NCI-H460 (cell line): Measurements from ENCODE around the gene LRRC63. TPM values are rescaled to one million over a fixed set of nuclear protein-coding genes. Genes with fewer than 3 reads are reported as not detected.
"Not testable (repeated sequence)": the region's sequence is repeated elsewhere in the genome, so short reads cannot be mapped to it uniquely, and the experiment has no call there.

Experiments
- DNase-seq: peaks from one replicate; pipeline ENCODE4 v3.0.0-alpha.2; 2016; ENCODE audit warnings: low read depth; ENCODE audit errors: extremely low read depth
- polyA plus RNA-seq: library from polyadenylated mRNA; depleted of rRNA; stranded (reverse); fragments of >200 nt; gene quantifications from 2 replicates; pipeline ENCODE4 v1.2.3, GENCODE V29; 2014; cell fraction: nucleus; rRNA removed
- total RNA-seq: library from RNA; depleted of rRNA; stranded (reverse); fragments of >200 nt; shearing (Covaris generic); gene quantifications from 2 replicates; pipeline ENCODE4 v1.2.3, GENCODE V29; 2014; rRNA removed

LRRC63 gene, protein sequence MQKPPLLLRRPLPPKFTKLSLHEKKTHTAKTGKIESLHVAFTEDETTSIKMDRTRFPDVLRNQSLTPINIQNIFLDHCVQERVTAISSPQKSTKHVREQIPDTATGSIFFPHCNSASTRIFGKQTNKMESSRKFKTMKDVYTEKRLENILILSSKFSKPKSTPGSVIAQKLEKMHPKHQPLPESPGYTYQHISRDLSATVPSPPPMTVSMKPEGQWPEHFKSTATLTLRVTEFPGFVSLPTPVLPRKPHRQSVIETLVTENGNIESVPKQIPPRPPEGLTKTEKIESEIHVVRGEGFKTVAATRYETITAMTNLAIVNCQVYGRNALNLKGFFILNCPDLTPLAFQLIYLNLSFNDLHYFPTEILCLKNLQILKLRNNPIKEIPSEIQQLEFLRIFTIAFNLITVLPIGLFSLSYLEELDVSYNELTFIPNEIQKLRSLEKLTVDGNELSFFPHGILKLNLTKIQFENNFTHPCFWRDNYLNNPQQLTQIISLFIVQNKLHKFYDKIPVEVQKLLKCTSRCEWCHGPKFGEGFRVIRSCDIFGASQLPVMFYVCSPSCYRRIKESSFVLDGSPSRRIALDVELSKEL
- 23.2 and 25.2 TPM in 2 replicates for total RNA-seq
- polyA plus RNA-seq: 7.5 and 7.7 TPM in 2 replicates

DNA sequence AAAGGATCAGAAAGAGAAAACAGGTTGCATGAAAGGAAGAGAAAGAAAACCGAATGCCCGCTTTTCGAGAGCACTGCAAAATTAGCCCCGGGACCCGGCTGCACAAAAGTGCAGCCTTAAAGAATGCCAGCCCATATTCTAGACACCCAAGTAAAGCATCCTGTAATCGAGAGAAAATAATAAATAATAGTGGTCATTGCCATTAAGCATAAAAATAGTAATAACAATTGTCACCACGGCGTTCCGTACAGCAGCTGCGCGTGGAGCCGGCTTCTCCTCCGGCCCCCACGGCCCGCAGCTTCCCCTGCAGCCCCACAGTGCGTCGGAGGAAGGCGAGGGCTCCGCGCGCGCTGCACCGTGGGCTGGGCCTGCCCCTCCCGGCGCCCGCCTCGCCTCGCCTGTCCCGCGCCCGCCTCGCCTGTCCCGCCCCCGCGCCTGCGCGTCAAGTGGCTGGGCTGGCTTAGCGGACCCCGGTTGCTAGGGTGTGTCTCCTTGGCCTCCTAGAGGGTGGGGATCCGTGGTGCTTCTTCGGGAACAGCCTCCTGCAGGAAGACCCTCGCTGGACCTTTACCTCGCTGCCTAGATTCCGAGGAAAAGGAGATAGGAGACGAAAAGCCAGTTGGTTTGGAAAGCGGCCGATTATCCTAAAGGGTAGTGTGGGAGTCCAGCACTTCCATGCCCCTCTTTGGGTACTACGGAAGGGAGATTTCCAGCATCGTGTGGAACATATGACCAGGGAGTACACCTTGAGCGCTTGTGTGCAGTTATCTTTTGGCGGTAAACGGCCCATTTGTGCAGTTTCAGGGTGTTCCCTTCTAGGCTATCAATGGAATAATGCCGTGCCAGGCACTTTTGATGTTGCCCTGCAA lies at the start of gene LRRC63:
LRRC63 (plus strand) TSS at position 446 of the 869 bp plus-strand sequence. CDS start 1,107 bp downstream, outside the sequence.
- DNase-seq: peak; percentile 87

DNA sequence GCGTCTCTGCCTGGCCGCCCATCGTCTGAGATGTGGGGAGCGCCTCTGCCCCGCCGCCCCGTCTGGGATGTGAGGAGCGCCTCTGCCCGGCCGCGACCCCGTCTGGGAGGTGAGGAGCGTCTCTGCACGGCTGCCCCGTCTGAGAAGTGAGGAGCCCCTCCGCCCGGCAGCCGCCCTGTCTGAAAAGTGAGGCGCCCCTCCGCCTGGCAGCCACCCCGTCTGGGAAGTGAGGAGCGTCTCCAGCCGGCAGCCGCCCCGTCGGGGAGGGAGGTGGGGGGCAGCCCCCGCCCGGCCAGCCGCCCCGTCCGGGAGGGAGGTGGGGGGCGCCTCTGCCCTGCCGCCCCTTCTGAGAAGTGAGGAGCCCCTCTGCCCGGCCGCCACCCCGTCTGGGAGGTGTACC lies 49.0 kb upstream of the LRRC63 start:
- DNase-seq: not testable (repeated sequence)

DNA sequence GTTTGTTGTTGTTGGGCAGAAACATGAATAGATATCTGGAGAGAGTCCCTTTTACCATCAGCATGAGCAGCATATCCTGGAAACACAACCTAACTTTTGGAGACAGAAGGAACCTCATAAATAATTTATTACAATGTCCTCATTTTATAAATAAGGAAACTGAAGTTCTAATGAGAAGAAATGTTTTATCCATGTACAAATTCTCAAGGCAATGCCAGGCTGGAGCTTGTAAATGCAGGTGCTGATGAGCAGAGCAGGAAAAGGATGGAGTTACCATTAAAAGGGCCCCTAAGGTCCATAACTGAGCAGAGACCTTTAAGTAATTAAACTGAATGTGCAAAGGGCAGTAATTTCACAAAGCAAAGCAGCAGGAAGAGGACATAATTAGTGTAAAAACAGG lies 47.1 kb upstream of the LRRC63 start:
- no peak for DNase-seq

DNA sequence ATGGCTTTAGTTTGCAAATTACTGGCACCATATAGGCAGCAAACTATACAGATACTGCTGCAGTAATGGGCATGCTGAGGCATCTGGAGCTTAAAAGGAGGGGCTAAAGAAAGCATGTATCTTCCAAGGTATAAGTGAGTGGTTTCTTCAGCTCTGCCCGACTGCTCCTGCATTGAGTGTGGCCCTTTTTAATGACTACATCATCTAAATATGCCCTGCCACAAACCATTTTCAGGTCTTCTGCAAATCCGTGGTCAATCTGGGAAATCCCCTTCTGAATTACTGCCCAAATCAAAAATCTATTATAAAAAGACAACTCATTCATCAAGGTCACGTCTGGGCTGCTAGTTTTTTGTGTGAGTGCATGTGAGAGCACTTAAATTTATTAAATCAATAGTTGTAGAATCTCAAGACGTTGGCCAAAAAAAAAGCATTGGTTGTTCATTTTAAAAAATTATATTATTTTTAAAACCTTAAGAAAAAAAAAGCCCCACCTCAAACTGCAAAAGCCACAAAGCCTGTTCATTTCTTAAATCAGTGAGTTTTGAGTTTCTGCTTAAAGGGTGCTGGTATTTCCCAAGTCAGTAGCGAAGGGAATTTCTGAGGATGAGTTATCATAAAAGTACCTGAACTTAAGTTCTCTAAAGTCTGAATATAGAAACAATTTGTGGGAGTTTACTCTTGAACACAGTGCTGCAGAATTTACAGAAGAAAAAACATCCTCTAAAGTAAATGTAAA lies 46.1 kb upstream of the LRRC63 start:
- no peak for DNase-seq

DNA sequence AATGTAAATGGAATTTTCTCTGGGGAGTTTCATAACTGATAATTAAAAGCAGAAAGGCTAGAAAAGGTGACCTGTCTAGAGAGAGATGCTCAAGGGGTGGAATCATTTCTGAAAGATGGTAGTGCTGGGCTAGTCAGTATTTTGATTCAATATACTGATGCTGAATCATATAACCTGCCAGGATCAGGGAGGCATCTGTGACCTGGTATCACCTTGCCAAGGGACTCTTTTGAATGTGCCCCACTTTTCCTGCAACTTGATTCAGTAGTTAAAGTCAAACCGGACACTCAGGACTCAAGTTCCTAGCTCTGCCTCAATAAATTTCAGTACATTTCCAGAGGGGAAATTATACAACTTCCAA lies 45.5 kb upstream of the LRRC63 start:
- DNase-seq: no peak

DNA sequence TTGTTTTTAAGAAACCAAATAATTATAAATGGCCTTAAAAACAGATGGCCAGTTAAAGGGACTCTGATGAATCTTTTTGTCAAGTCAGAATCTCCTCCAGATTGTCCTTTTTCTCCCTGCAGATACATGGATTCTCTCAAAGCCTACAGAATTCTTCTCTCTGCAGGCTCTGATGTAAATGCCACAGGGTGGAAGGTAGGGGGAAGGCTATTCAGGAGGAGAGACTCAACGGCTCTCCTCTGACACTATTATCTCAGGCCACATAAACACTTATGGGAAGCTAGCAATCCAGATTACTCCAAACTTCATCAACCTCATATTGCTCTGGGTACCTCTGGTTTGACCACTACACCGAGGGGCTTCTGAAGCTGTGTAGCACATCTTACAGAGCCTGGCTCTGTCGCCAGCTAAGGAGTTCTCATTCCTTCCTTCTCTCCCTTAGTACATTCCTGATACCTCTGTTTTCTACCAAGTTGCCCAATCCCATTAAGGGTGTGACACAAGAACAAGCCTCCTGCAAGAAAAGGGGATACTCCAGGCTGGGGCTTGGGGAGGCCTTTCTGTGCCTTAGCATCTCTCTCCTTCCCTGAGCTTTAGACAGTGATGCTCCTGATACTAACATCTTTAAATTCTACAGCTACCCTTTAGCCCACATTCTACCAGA lies 44.6 kb upstream of the LRRC63 start:
- no peak for DNase-seq

DNA sequence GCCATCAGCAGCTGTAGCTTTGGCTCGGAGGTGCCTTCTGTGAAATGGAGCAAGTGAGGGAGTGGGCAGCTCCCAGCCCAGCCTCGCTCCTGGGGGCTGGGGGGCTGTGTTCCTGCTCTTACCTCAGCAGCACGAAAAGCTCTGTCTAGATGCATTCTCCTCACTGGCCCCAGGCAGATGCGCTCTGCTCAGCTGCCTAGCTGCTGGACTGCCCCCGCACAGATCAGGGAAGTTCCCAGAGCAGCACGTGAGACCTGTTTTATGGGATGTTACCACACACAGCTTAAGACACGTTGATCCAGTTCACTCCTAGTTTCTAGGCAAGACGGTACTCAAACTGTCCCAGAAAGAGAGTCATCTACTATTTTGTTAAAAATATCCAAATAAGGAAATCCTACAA lies 43.4 kb upstream of the LRRC63 start:
- no peak for DNase-seq

DNA sequence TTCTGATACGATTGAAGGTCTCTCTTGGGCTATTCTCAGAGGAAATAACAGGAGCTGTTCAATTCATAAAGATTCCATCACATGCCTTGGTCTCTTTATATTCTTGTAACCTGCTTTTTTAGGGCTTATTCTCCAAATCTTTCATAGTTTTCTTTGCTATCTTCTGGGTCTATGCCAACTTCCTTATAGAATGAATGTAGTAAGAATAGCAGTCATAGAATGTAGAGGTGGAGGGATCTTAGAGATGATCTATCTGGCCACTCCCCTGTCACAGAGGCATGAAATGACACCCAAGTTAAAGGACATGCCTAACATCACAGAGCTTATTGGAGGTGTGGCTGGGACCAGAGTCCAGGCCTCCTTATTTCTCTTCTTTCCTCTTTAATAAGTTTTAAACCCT lies 42.9 kb upstream of the LRRC63 start:
- DNase-seq: no peak

DNA sequence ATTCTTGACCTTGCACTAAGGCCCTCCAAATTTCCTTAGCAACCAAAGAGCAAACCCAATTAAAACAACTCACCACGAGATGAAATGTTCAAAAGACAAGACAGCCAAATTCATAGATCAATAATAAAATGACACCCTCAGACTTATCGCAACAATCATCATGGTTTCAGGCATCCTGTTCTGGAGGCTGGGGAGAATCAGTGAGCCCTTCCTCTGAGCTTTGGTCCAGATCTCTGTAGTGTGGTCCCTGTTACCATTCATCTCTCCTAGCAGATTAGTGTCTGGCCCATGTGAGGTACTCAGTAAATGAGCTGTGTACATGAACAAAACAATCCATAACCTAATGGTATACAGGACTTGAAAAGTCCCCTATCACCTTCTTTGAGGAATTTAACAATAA lies 42.0 kb upstream of the LRRC63 start:
- DNase-seq: no peak

DNA sequence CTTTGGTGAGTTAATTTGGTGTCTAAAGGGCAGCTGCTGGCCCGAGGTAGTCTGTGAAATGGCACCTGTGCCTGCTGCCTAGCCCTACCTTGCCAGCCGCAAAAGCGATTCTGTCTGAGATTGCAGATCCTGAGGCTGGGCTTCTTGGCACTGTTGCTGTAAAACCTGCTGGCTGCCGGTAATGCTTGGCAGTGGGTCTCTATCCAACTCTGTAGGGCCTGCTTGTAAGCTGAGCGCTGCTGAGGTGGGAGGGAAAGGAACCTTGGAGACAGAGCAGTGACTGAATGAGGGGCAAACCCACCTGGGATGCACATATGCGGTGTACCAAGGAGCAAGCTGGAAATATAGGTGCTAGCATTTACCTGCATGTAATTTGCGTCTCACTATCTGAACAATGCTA lies 41.5 kb upstream of the LRRC63 start:
- no peak for DNase-seq

DNA sequence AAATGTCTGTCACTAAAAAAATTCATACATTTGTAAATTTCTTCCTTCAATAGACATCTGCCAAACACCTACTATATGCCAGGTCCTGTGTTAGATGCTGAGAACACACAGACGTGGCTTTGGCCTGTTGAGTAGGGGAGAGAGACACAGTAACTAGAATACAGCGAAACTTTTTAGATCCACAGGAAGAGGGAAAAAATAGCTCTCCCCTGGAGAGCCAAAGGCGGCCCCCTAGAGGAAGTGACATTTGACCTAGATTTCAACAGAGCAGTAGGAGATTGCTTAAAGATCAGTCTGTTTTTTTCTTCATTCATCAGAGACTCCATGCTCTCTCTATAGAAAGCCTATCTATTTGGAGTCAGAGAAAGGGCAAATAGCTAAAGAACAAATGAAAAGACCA lies 41.0 kb upstream of the LRRC63 start:
- no peak for DNase-seq

DNA sequence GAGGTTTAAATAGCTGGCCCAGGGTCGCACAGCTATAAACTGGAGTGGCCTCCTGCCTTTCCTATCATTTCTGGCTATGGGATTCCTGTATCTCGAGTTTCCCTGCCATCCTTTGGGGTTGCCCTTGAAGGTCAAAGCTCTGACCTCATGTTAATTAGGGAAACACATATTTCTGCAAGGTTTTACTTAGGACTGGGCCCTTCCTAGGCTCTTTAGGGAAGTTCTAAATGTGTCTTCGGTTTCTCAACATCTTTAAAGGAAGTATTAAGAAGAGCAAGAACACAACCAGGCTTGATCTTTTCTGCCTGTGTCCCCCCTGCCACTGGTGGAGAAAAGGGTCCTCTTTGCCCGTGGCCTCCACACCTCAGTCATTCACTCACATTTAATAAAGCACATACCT lies 40.5 kb upstream of the LRRC63 start:
- no peak for DNase-seq

DNA sequence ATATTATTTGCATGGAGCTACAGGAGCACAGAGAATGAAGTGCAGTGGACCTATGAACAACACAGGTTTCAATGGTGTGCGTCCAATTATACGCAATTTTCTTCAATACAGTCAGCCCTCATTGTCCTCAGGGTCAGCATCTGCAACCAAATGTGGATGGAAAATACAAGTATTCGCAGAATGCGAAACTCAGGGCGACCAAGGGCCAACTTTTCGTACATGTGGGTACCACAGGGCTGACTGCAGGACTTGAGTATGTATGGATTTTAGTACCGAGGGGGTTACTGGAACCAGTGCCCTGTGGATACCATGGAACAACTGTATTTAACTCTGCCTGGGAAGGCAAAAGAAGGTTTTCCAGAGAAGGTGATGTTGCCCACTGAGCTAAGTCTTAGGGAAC lies 40.0 kb upstream of the LRRC63 start:
- DNase-seq: no peak

DNA sequence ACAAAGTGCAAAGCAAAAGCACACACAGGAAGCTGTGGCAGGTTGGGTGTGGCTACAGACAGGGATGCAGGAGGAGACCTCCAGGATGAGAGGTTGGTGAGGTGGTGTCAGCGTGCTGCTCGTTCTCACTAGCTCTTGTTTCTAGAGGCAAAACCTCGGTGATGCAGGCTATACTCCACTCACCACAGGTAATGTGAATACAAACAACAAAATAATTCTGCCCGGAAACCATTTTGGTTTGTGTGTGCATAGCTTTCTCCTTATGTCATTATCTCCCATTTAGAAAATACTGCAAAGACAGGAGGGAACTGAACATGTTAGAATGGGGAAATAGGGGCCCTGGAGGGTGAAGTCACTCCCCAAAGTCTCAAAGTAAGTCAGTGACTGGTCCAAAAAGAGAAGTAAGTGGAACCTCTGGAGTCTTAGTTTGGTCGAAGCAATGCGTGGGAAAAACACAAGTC lies 39.2 kb upstream of the LRRC63 start:
- DNase-seq: no peak

DNA sequence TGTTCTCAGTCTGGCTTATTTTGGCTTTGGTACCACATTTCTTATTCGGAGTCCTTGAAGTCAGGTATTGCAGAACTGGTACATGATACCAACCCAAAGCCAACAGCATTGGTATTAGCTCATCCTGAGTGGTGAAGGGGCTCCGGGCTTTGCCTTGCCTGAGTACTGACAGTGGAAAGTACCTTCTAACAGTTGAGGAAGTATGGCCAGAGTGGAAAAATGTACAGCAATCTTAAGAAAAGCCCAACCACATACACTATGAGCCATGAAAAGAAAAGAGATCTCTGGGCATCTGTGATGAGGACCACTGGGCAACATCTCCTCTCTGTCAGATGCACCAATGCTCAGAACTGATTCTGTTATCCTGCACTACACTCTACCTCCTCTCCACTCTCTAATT lies 38.1 kb upstream of the LRRC63 start:
- DNase-seq: no peak

DNA sequence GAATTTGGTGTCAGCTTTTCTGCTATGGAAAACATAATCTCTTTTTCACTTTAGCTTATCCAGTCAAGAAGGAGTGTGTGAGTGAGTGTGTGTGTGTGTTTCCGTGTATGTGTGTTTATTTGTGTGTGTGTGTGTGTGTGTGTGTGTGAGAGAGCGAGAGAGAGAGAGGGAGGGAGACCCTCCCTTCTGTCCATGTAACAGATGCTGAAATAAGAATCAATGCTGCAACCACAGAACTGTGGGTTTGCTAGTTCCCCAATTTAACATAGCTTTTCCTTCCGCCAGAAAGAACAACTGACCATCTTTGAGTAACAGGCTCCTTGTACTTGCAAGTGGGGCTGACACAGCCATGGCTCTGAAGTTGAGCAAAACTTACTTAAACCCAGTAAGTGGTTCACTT lies 35.0 kb upstream of the LRRC63 start:
- no peak for DNase-seq

DNA sequence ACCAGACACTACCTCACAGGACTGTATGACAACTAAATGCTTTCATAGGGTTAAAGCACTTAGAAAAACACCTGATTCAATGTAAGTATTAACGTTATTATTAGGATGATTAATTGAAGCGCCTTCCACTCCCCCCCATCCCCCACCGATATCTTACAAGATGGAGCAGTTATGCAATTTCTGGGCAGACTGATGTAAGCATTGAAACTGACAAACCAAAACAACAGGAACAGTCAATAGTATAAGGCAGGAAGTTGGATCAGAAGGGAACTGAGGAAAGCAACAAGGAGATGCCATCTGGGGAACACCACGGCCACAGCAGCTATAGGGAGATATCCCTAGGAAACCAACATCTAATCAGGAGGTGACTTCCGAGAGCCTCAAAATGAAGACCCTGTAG lies 33.6 kb upstream of the LRRC63 start:
- no peak for DNase-seq

DNA sequence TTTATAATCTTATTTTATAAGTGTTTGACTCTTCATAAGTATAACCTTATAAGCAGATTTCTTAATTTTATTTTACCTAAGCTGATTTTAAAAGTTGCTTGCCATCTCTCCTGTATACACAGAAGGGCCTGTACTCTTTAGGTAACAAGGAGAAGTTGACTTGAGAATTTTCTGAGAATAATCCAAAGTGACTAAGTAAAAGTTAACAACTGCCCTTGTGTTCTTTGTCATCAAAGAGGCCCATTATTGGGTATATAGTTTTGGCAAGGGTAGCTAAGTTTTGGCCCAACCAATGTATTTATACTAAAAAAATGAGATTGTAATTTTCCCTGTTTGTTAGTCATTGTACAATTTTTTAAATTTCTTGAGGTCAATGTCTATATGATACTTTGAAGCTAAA lies 32.9 kb upstream of the LRRC63 start:
- DNase-seq: no peak

DNA sequence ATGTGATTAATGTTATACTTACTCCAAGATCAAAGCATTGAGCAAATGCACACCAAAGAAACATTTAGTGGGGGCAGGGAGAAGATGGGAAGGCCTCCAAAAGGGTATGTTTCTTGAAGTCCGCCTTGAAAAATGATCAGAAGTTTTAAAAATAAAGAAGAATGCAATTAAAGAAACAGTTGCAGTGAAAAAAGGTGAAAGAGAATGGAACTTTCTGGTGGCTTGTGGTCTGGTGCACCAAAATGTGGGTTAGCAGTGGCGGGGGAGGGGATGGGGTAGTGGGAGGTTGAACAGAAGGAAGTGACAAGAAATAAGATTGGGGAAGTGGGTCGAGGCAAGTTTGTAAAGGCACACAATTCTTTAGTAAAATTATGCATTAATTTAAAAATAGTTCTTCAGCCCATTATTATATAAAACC lies 32.2 kb upstream of the LRRC63 start:
- no peak for DNase-seq
